ENCODE results near the gene ENTPD1. TPM values are rescaled to one million over a fixed set of nuclear protein-coding genes. Genes with fewer than 3 reads are reported as not detected.

The ENTPD1 gene
- total RNA-seq, 1 donor from 2014 or later = not detected

DNA sequence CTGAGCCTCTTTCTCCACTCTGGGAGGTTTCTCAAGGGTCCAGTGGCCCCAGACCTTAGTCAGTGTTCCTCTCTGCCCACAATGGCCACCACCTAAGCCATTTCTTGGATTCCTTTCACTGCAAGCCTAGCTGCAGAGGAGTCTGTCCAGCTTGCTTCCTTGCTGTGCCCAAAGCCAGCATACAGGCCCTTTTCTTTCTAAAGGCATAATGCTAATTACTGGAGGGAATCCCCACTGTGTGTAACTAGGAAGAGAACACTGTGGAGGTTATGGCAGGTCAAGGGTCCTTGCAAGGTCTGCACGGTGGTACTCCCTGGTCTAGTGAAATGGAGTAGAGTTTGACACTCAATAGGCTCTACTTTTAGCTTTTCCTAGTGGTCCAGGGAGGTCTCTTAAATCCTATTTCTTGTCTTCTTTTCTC, 81.4 kb downstream of the ENTPD1 start:
- TF ChIP-seq, protein P1, sequence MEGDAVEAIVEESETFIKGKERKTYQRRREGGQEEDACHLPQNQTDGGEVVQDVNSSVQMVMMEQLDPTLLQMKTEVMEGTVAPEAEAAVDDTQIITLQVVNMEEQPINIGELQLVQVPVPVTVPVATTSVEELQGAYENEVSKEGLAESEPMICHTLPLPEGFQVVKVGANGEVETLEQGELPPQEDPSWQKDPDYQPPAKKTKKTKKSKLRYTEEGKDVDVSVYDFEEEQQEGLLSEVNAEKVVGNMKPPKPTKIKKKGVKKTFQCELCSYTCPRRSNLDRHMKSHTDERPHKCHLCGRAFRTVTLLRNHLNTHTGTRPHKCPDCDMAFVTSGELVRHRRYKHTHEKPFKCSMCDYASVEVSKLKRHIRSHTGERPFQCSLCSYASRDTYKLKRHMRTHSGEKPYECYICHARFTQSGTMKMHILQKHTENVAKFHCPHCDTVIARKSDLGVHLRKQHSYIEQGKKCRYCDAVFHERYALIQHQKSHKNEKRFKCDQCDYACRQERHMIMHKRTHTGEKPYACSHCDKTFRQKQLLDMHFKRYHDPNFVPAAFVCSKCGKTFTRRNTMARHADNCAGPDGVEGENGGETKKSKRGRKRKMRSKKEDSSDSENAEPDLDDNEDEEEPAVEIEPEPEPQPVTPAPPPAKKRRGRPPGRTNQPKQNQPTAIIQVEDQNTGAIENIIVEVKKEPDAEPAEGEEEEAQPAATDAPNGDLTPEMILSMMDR (conservative IDR thresholded peaks at IDR 0.05; ENCODE audit: low read depth, low read length) = no peak
- H3K4me3 ChIP-seq (ENCODE audit: low read depth, low read length) = no peak overlapping the region
- DNase-seq (ENCODE audit: low read depth) = no peak

DNA sequence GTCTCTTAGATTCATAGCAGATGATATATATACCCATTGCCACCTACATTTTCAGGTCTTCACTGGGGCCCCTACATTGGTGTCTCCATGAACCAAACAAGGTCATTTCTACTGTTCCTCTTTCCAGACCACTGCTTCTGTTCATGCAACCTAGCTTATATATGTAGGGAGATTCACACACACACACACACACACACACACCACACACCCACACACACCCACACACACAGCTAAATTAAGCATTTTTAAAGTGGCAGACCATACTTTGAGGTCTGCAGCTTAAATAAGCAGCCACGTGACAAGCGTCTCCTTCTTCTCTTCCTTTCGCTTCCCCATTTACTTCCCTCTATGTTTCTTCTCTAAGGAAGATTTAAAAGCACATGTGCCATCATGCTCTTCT, 81.8 kb downstream of the ENTPD1 start:
- no peak overlapping the region for H3K4me3 ChIP-seq (ENCODE audit: low read depth, low read length)
- TF ChIP-seq, protein P1 (conservative IDR thresholded peaks at IDR 0.05; ENCODE audit: low read depth, low read length) = no peak
- DNase-seq (ENCODE audit: low read depth) = no peak

DNA sequence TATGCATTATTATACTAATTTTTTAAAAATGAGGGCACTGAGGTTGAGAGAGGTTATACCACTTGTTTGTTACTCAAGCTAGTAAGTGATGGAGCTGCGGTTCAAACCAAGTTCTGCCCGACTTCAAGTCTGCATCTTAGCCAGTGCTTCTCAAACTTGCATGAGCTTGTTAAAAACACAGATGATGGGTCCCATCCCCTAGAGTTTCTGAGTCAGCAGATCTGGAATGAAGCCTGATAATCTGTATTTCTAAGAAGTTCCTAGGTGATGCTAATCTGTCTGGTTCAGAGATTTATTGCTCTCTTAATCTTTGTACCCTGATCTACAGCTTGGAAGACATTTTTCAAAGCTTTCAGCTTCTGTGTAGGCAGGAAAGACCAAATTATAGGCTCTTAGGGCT, 84.2 kb downstream of the ENTPD1 start:
- DNase-seq (ENCODE audit: low read depth) = no peak
- H3K4me3 ChIP-seq (ENCODE audit: low read depth, low read length) = no peak overlapping the region
- TF ChIP-seq, protein P1 (conservative IDR thresholded peaks at IDR 0.05; ENCODE audit: low read depth, low read length) = no peak

DNA sequence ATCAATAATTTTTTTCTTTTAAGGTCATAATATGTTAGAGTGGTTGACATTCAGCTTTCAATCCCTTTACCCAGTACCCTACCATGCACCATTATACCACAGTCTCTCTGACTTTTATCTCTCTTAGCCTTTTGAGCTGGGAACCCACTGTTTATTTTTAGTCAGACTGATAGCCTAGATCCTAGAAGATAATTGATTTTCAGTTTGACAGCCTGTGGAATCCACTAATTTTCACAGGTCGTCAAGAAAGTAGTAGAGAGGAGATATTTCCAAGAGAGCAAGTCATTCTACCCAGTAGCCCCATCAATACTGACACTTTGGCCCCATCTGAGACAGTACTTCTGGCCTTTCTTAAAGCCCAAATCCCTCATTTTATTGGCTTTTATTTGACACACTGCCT, 84.7 kb downstream of the ENTPD1 start:
- TF ChIP-seq, protein P1 (conservative IDR thresholded peaks at IDR 0.05; ENCODE audit: low read depth, low read length) = no peak
- no peak for DNase-seq (ENCODE audit: low read depth)
- H3K4me3 ChIP-seq (ENCODE audit: low read depth, low read length) = no peak overlapping the region

DNA sequence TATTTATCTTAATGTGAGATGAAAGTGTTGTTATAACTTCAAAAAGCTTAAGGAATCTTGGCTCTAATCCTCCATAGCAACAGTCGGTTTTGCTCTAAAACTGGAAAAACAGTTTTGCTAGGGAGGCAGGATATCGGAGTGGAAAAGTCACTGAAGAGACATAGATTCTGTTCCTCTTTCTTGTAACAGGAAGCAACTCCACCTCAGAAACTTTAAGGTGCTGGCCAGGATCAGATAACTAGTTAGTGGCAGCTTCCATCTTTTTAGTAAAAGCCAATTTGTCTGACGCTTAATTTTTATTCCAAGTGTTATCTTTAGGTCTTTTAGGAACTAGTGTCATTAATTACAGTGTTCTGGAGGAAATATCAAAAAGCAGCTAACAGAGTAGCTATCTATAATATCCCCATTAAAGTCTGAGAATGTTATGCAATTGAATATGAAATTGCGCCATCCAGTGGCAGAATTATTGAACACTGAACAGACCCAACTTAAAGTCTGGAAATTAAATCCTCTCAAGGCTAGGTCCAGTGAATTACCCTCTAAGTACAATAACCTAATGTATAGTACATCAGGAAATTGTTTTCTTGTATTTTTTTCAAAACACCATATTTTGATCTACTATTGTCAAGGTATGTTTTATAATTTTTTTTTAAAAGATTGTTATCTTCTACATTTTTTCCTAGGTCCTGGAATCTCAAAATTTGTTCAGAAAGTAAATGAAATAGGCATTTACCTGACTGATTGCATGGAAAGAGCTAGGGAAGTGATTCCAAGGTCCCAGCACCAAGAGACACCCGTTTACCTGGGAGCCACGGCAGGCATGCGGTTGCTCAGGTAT, 85.9 kb downstream of the ENTPD1 start:
- TF ChIP-seq, protein P1 (conservative IDR thresholded peaks at IDR 0.05; ENCODE audit: low read depth, low read length) = peak; percentile 68
- no peak for DNase-seq (ENCODE audit: low read depth)
- H3K4me3 ChIP-seq (ENCODE audit: low read depth, low read length) = no peak overlapping the region

DNA sequence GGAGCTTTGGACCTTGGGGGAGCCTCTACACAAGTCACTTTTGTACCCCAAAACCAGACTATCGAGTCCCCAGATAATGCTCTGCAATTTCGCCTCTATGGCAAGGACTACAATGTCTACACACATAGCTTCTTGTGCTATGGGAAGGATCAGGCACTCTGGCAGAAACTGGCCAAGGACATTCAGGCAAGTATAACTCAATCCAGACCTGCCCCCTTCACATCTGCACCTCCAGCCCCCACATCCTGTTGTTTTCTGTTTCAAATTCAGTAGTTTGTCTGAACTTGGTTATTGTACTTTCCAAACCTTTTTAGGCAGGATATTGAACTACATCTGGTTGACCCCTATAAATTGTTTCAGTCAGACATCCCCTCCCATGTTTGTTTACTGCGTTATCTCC, 89.4 kb downstream of the ENTPD1 start:
- TF ChIP-seq, protein P1 (conservative IDR thresholded peaks at IDR 0.05; ENCODE audit: low read depth, low read length) = no peak
- no peak for DNase-seq (ENCODE audit: low read depth)
- no peak overlapping the region for H3K4me3 ChIP-seq (ENCODE audit: low read depth, low read length)

DNA sequence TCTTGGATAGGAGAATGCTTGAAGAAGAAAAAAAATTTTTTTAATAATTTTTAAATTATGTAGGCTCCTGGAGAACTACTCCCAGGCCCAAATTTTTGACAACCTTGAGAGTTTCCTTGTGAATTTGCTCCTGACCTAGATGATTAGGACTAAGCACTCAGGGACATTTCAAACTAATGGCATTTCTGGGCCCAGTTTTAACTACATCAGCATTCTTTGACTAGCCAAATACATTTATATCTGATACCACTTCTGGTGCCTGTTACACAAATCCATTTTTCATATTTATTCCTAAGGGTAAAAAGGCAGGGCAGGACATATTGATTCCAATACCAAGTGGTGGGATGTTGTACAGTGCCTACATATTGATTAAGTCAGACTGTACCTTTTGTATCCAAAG, 91.0 kb downstream of the ENTPD1 start:
- H3K4me3 ChIP-seq (ENCODE audit: low read depth, low read length) = no peak overlapping the region
- TF ChIP-seq, protein P1 (conservative IDR thresholded peaks at IDR 0.05; ENCODE audit: low read depth, low read length) = no peak
- DNase-seq (ENCODE audit: low read depth) = no peak

Data from epithelial cell of proximal tubule (primary cell).